ENCODE measurements around the gene NPTX1.
A peak's percentile ranks its signal among the peaks of the same experiment; 100 is the strongest.

NPTX1 gene

GRCh38 chr17:80426671-80427326 lies 49.6 kb downstream of the NPTX1 start:
- peak; percentile 94 for DNase-seq (ENCODE audit: low spot score)

- no peak for DNase-seq (ENCODE audit: low spot score)
Measured at GRCh38 chr17:80425835-80426426, 50.5 kb downstream of the NPTX1 start.

GRCh38 chr17:80424878-80425765 lies 51.3 kb downstream of the NPTX1 start:
- no peak for DNase-seq (ENCODE audit: low spot score)

GRCh38 chr17:80424261-80424660 lies 52.1 kb downstream of the NPTX1 start:
- DNase-seq (ENCODE audit: low spot score): no peak

- no peak for DNase-seq (ENCODE audit: low spot score)
Measured at GRCh38 chr17:80423536-80424225, 52.7 kb downstream of the NPTX1 start.

GRCh38 chr17:80422981-80423380 lies 53.4 kb downstream of the NPTX1 start:
- no peak for DNase-seq (ENCODE audit: low spot score)

GRCh38 chr17:80422276-80422675 lies 54.1 kb downstream of the NPTX1 start:
- no peak for DNase-seq (ENCODE audit: low spot score)

GRCh38 chr17:80421381-80422090 lies 54.9 kb downstream of the NPTX1 start:
- DNase-seq (ENCODE audit: low spot score): no peak

GRCh38 chr17:80419255-80419654 lies 57.2 kb downstream of the NPTX1 start:
- DNase-seq (ENCODE audit: low spot score): no peak

- no peak for DNase-seq (ENCODE audit: low spot score)
Measured at GRCh38 chr17:80418589-80418988, 57.8 kb downstream of the NPTX1 start.

Data from AG20443 (cell line).